Effector memory CD8-positive, alpha-beta T cell (primary cell): Measurements from ENCODE around the gene KLF6.
A peak's percentile ranks its signal among the peaks of the same experiment; 100 is the strongest.
"Not testable (repeated sequence)": the region's sequence is repeated elsewhere in the genome, so short reads cannot be mapped to it uniquely, and the experiment has no call there.

Experiments
- ATAC-seq: fragments of 150-1000 bp; cut with Tn5 transposase; replicated peaks from 2 replicates; pipeline ENCODE4 v1.10.0; 2021; ENCODE audit warnings: mild to moderate bottlenecking, moderate library complexity
- DNase-seq, 3 experiments: peaks; one replicate each; pipeline ENCODE4 v3.0.0; 2021
- H3K27ac Mint-ChIP-seq, 2 donors: one replicate each; pipeline ENCODE4 v1.8.0; 2022; ENCODE audit warnings: mild to moderate bottlenecking in 2 of 2, mixed read lengths in 2 of 2, moderate library complexity in 2 of 2
- H3K27me3 Mint-ChIP-seq, 2 donors: one replicate each; pipeline ENCODE4 v1.8.0; 2022; ENCODE audit warnings: mixed read lengths in 2 of 2
- H3K36me3 Mint-ChIP-seq: one replicate; pipeline ENCODE4 v1.8.0; 2022; ENCODE audit warnings: mild to moderate bottlenecking, moderate library complexity, mixed read lengths; ENCODE audit not compliant: insufficient read depth
- H3K4me1 Mint-ChIP-seq, 2 donors: one replicate each; pipeline ENCODE4 v1.8.0; 2022; ENCODE audit warnings: low read depth in 2 of 2, mixed read lengths in 2 of 2
- H3K4me3 Mint-ChIP-seq, 2 donors: one replicate each; pipeline ENCODE4 v1.8.0; 2022; ENCODE audit warnings: mild to moderate bottlenecking in 2 of 2, mixed read lengths in 2 of 2, moderate library complexity in 2 of 2
- H3K9me3 Mint-ChIP-seq, 2 donors: one replicate each; pipeline ENCODE4 v1.8.0; 2022; ENCODE audit warnings: mixed read lengths in 2 of 2

KLF6 gene

DNA sequence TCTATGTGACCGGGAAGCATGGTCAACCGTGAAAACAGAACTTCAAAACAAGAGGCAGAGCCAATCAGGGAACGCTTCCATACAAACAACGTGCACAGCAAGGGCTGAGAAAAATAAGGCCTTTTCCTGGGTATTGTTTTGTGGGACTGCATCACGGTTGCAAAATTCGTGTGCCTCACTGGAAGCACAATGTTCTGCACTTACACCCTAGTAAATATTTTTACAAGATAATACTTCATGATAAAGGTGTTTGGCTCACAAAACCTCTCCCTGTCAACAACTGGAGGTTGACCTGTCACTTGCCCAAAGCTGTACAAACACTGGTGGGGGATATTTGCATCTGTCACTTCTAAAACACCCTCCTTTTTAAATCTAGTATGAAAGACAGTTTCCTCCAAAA, 37.0 kb downstream of the KLF6 start:
- H3K27me3 Mint-ChIP-seq: no peaks in the 10 kb centered on the region
- DNase-seq (no peak), ATAC-seq (no peak)
- no peaks in the 10 kb centered on the region for H3K9me3 Mint-ChIP-seq
- no peak overlapping the region for H3K27ac Mint-ChIP-seq
- no peak overlapping the region for H3K4me3 Mint-ChIP-seq
- H3K4me1 Mint-ChIP-seq: no peaks in the 10 kb centered on the region
- no peaks in the 10 kb centered on the region for H3K36me3 Mint-ChIP-seq

GRCh38 chr10:3747248-3747960, 37.6 kb downstream of the KLF6 start:
- ATAC-seq (no peak), DNase-seq (no peak)
- Mint-ChIP-seq H3K27me3 (no peaks in the 10 kb centered on the region), H3K4me1 (peaks cover 0 to under 1% of the 10 kb centered on the region in 2 donors), H3K4me3 (no peak overlapping the region), H3K9me3 (no peaks in the 10 kb centered on the region), H3K36me3 (no peaks in the 10 kb centered on the region), H3K27ac (peak overlapping the region in 1 of 2 donors; percentile 49)

DNA sequence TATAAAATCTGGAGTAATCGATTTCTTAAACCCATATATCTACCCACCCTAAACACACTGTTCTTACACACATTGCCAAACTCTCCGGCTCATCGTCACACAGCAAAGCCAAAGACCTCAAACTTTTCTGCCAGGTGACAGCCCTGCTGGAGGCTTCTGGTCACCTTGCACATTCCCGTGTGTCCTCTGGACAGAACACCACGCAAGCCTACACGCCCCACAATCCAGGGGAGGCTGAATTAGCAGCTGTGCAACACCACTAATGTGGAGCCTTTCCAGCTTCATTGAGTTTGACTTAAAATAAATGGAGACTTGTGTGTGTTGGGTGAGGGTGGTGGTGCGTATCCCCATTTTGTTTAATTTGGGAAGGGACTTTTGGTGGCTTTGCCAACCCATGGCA, 38.4 kb downstream of the KLF6 start:
- no peaks in the 10 kb centered on the region for H3K27me3 Mint-ChIP-seq
- no peak for DNase-seq
- peaks cover 2 to 4% of the 10 kb centered on the region in 2 donors for H3K4me1 Mint-ChIP-seq
- no peak for ATAC-seq
- H3K4me3 Mint-ChIP-seq: no peak overlapping the region
- H3K9me3 Mint-ChIP-seq: no peaks in the 10 kb centered on the region
- no peaks in the 10 kb centered on the region for H3K36me3 Mint-ChIP-seq
- H3K27ac Mint-ChIP-seq: peak overlapping the region in 1 of 2 donors; percentile 49

GRCh38 chr10:3745521-3745920, 39.5 kb downstream of the KLF6 start:
- ATAC-seq (no peak), DNase-seq (no peak)
- no peaks in the 10 kb centered on the region for H3K9me3 Mint-ChIP-seq
- no peaks in the 10 kb centered on the region for H3K36me3 Mint-ChIP-seq
- H3K4me3 Mint-ChIP-seq: no peak overlapping the region
- no peaks in the 10 kb centered on the region for H3K27me3 Mint-ChIP-seq
- peaks cover 6% of the 10 kb centered on the region in 2 donors for H3K4me1 Mint-ChIP-seq
- no peak overlapping the region for H3K27ac Mint-ChIP-seq

DNA sequence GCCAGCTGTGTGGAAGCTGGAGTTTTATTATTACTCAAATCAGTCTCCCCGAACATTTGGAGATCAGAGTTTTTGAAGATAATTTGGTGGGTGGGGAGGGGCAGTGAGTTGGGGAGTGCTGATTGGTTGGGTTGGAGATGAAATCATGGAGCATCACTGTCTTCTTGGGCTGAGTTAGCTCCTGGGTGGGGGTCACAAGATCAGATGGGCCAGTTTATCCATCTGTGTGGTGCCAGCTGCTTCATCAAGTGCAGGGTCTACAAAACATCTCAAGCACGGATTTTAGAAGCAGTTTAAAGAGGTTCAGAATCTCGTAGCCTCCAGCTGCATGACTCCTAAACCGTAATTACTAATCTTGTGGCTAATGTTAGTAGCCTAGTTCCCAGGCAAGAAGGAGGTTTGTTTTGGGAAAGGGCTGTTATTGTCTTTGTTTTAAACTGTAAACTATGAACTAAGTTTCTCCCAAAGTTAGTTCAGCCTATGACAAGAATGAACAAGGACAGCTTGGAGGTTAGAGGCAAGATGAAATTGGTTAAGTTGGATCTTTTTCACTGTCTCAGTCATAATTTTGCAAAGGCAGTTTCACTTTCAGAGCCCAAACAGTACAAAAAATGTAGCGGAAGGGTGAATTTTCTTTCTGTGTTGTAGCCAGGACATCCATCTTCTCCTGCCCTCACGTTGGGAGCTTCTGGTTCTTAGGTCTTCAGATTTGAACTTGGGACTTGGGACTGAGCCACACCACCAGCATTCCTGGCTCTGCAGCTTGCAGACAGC, 43.1 kb downstream of the KLF6 start:
- Mint-ChIP-seq H3K9me3 (no peaks in the 10 kb centered on the region), H3K4me1 (peaks cover 11 to 18% of the 10 kb centered on the region in 2 donors), H3K4me3 (peak overlapping the region; percentile 75 to 84), H3K27me3 (no peaks in the 10 kb centered on the region), H3K27ac (peak overlapping the region; percentile 89 to 96), H3K36me3 (no peaks in the 10 kb centered on the region)
- ATAC-seq (peak; percentile 44), DNase-seq (no peak)

- no peak for DNase-seq
- peak overlapping the region; percentile 8 to 56 for H3K4me3 Mint-ChIP-seq
- peak overlapping the region; percentile 72 to 96 for H3K27ac Mint-ChIP-seq
- no peaks in the 10 kb centered on the region for H3K36me3 Mint-ChIP-seq
- H3K4me1 Mint-ChIP-seq: peaks cover 12 to 18% of the 10 kb centered on the region in 2 donors
- ATAC-seq: peak; percentile 73
- H3K9me3 Mint-ChIP-seq: no peaks in the 10 kb centered on the region
- no peaks in the 10 kb centered on the region for H3K27me3 Mint-ChIP-seq
Observed at GRCh38 chr10:3740157-3740871, 44.7 kb downstream of the KLF6 start.

GRCh38 chr10:3738855-3739350, 46.1 kb downstream of the KLF6 start:
- Mint-ChIP-seq H3K9me3 (no peaks in the 10 kb centered on the region), H3K36me3 (no peaks in the 10 kb centered on the region), H3K27ac (no peak overlapping the region), H3K4me1 (peaks cover 13 to 18% of the 10 kb centered on the region in 2 donors), H3K27me3 (no peaks in the 10 kb centered on the region), H3K4me3 (peak overlapping the region in 1 of 2 donors; percentile 5)
- DNase-seq: no peak
- ATAC-seq: no peak

DNA sequence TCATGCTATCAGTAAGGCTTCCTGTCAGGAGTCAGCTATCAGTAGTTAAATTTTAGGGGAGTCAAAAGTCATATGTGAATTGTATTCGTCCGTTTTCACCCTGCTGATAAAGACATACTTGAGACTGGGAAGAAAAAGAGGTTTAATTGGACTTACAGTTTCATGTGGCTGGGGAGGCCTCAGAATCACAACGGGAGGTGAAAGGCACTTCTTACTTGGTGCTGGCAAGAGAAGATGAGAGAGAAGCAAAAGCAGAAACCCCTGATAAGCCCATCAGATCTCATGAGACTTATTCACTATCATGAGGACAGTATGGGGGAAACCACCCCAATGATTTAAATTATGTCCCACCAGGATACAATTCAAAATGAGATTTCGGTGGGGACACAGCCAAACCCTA, 47.1 kb downstream of the KLF6 start:
- DNase-seq: no peak
- Mint-ChIP-seq H3K27me3 (no peaks in the 10 kb centered on the region), H3K4me3 (no peak overlapping the region), H3K9me3 (no peaks in the 10 kb centered on the region), H3K4me1 (peaks cover 13 to 18% of the 10 kb centered on the region in 2 donors), H3K27ac (peak overlapping the region in 1 of 2 donors; percentile 25), H3K36me3 (no peaks in the 10 kb centered on the region)
- ATAC-seq: no peak

DNA sequence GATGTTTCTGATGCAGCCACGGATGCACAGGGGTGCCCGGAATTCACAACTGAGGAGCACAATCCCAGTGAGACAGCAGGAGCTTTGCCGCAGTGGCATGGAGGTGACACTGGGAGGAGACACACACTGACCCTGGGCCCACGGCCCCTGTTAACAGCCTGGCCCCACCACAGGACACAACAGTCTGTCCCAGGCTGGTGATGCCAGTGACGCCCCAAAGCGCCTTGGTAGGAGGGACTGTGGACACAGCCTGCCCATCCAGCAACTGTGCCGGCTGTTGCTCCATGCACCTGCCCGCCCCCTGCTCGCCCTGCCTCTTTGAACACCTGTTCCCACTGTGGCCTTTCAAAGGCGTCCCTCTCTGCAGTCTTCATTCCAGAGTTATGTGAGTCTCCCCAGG, 49.8 kb downstream of the KLF6 start:
- Mint-ChIP-seq H3K4me3 (no peak overlapping the region), H3K27ac (no peak overlapping the region), H3K9me3 (peaks cover 0 to 7% of the 10 kb centered on the region in 2 donors), H3K27me3 (no peaks in the 10 kb centered on the region), H3K4me1 (peaks cover 4 to 8% of the 10 kb centered on the region in 2 donors), H3K36me3 (no peaks in the 10 kb centered on the region)
- DNase-seq: no peak
- ATAC-seq: no peak

- H3K27ac Mint-ChIP-seq: no peak overlapping the region
- H3K4me1 Mint-ChIP-seq: peaks cover 1 to 4% of the 10 kb centered on the region in 2 donors
- ATAC-seq: no peak
- H3K4me3 Mint-ChIP-seq: no peak overlapping the region
- no peaks in the 10 kb centered on the region for H3K27me3 Mint-ChIP-seq
- no peaks in the 10 kb centered on the region for H3K36me3 Mint-ChIP-seq
- no peak for DNase-seq
- peaks cover 0 to 7% of the 10 kb centered on the region in 2 donors for H3K9me3 Mint-ChIP-seq
Observed at GRCh38 chr10:3734111-3734510, 50.9 kb downstream of the KLF6 start.

DNA sequence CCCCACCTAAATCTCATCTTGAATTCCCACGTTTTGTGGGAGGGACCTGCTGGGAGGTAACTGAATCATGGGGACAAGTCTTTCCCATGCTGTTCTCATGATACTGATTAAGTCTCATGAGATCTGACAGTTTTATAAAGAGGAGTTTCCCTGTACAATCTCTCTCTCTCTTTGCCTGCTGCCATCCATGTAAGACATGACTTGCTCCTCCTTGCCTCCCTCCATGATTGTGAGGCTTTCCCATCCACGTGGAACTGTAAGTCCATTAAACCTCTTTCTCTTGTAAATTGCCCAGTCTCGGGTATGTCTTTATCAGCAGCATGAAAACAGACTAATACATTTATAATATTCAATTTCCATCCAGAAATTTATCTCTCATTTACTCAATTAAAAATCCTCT, 52.8 kb downstream of the KLF6 start:
- not testable (repeated sequence) for H3K27me3 Mint-ChIP-seq, DNase-seq, H3K4me1 Mint-ChIP-seq, ATAC-seq, H3K4me3 Mint-ChIP-seq, H3K9me3 Mint-ChIP-seq, H3K36me3 Mint-ChIP-seq, H3K27ac Mint-ChIP-seq

DNA sequence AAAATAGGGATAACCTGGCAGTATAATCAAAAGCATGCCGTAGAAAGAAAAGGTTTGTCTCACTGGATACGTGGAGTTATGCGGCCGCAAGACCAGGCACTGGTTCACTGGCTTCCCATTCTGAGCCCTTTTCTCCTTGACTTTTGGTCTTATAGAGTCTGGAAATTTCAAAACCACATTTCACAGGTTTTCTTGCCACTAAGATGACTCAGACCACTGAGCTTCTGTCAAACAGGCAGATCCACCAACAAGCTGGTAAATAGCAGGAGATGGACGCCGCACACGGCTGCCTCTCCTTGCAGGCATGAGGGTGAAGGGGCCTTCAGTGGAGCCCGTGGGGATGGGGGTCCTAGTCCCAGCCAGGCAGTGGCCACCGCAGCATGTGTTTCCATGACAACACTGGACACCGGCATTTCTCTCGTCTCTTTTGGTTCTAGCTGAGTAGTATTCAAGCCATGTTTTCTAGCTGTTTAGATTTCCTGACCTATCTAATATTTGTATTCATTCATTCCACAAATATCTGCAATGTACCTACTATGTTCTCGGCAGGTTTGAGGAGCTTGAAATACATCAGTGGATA, 55.5 kb downstream of the KLF6 start:
- no peak for DNase-seq
- Mint-ChIP-seq H3K4me3 (no peak overlapping the region), H3K36me3 (no peaks in the 10 kb centered on the region), H3K27me3 (no peaks in the 10 kb centered on the region), H3K9me3 (peaks cover 0 to 7% of the 10 kb centered on the region in 2 donors), H3K4me1 (no peaks in the 10 kb centered on the region), H3K27ac (no peak overlapping the region)
- ATAC-seq: no peak

- no peak overlapping the region for H3K4me3 Mint-ChIP-seq
- H3K4me1 Mint-ChIP-seq: no peaks in the 10 kb centered on the region
- DNase-seq (no peak), ATAC-seq (no peak)
- peaks cover 0 to 7% of the 10 kb centered on the region in 2 donors for H3K9me3 Mint-ChIP-seq
- no peaks in the 10 kb centered on the region for H3K36me3 Mint-ChIP-seq
- H3K27me3 Mint-ChIP-seq: no peaks in the 10 kb centered on the region
- no peak overlapping the region for H3K27ac Mint-ChIP-seq
Observed at GRCh38 chr10:3728563-3728962, 56.4 kb downstream of the KLF6 start.
